Endothelial cell of umbilical vein (primary cell): ENCODE results near the gene RPL18. TPM values are rescaled to one million over a fixed set of nuclear protein-coding genes. Genes with fewer than 3 reads are reported as not detected.

Experiments
- BruUV-seq: library from RNA; stranded (reverse); fragments of 400-500 nt; replicated peaks from 2 replicates; lab custom pipeline; 2021; lab: Mats Ljungman, UMichigan
- CTCF ChIA-PET: fragments of 300-600, 350-600 bp; sonication (Branson Sonifier 250); formaldehyde crosslinking; loops from one replicate; lab custom pipeline; 2021; ENCODE audit warnings: antibody characterized with exemption, inconsistent platforms; lab: Charles Lee
- POLR2A ChIA-PET: fragments of 300-600, 350-600 bp; sonication (Branson Sonifier 250); formaldehyde crosslinking; loops from one replicate; lab custom pipeline; 2021; ENCODE audit warnings: antibody characterized with exemption, inconsistent platforms; lab: Charles Lee
- DNase-seq: peaks from one replicate; pipeline ENCODE4 v3.0.0-alpha.2; 2011; ENCODE audit warnings: low read depth, low spot score
- FAIRE-seq: peaks from 2 replicates; lab custom pipeline; 2011; peaks lifted over from hg19 to GRCh38; lab: Jason Lieb, UNC
- H2AFZ ChIP-seq: 2 replicates; pipeline ENCODE4 v1.6.0; 2012; ENCODE audit warnings: low read depth, low read length, control low read depth, inconsistent platforms
- H3K27ac ChIP-seq: 2 replicates; pipeline ENCODE4 v1.5.1; 2011; ENCODE audit warnings: low read depth, mild to moderate bottlenecking, control low read depth, low read length, moderate library complexity; ENCODE audit not compliant: insufficient read depth
- H3K27me3 ChIP-seq, 2 experiments: 2 replicates each; pipeline versions ENCODE4 v1.6.0 to v1.6.1; 2011; ENCODE audit warnings: low read length in 2 of 2, mixed read lengths in 1 of 2; ENCODE audit not compliant: control insufficient read depth in 2 of 2, insufficient read depth in 2 of 2
- H3K36me3 ChIP-seq, 2 experiments: 2 replicates in 1 of 2; 3 replicates in 1 of 2; pipeline ENCODE4 v1.5.1; 2011; ENCODE audit warnings: low read length in 2 of 2, mild to moderate bottlenecking in 1 of 2, moderate library complexity in 1 of 2; ENCODE audit not compliant: control insufficient read depth in 2 of 2, insufficient read depth in 2 of 2; ENCODE audit errors: extremely low read depth in 1 of 2
- H3K4me1 ChIP-seq: 3 replicates; pipeline ENCODE4 v1.5.1; 2011; ENCODE audit warnings: mild to moderate bottlenecking, low read length; ENCODE audit not compliant: control insufficient read depth, insufficient read depth; ENCODE audit errors: extremely low read depth
- H3K4me2 ChIP-seq: 2 replicates; pipeline ENCODE4 v1.6.1; 2011; ENCODE audit warnings: low read length, control low read depth, mixed read lengths; ENCODE audit not compliant: insufficient read depth
- H3K4me3 ChIP-seq, 3 experiments: fragments of 200-600 bp in 1 of 3; sonication (generic), shearing (Covaris generic) in 1 of 3; replicated peaks in 1 of 3; 2 replicates each; pipeline ENCODE4 v1.5.1; 2011 to 2016; ENCODE audit warnings: control low read depth in 3 of 3, low read length in 3 of 3, mild to moderate bottlenecking in 2 of 3, inconsistent platforms in 1 of 3, low read depth in 1 of 3, moderate library complexity in 1 of 3; ENCODE audit not compliant: insufficient read depth in 1 of 3
- H3K79me2 ChIP-seq: 2 replicates; pipeline ENCODE4 v1.6.0; 2012; ENCODE audit warnings: low read length, inconsistent platforms; ENCODE audit not compliant: control insufficient read depth, insufficient read depth
- H3K9ac ChIP-seq: replicated peaks from 2 replicates; pipeline ENCODE3; 2011; ENCODE audit warnings: low read length, control low read depth; ENCODE audit not compliant: insufficient read depth; ENCODE audit errors: extremely low read depth
- H3K9me1 ChIP-seq: replicated peaks from 3 replicates; pipeline ENCODE4 v1.6.0; 2011; ENCODE audit warnings: mild to moderate bottlenecking, low read length; ENCODE audit not compliant: control insufficient read depth, insufficient read depth; ENCODE audit errors: extremely low read depth
- H3K9me3 ChIP-seq: replicated peaks from 2 replicates; pipeline ENCODE4 v1.5.1; 2012; ENCODE audit warnings: low read length, inconsistent platforms; ENCODE audit not compliant: control insufficient read depth, insufficient read depth
- H4K20me1 ChIP-seq: replicated peaks from 2 replicates; pipeline ENCODE3; 2011; ENCODE audit warnings: mild to moderate bottlenecking, low read length; ENCODE audit not compliant: control insufficient read depth, insufficient read depth; ENCODE audit errors: extremely low read depth
- POLR2AphosphoS5 ChIP-seq: IDR thresholded peaks from 2 replicates; pipeline ENCODE4 v1.6.1; 2012; ENCODE audit warnings: low read depth, mild to moderate bottlenecking, control low read depth, low read length, moderate library complexity; ENCODE audit not compliant: insufficient read depth
- dilution Hi-C: fragments of 300-500 bp; cut with MboI; formaldehyde crosslinking; loops from one replicate; pipeline ENCODE4 v1.15.0; 2019; ENCODE audit warnings: low sequenced_read_pairs; ENCODE audit not compliant: extremely low pct_ligation_motif_present
- intact Hi-C: fragments of 100-400 bp; cut with micrococcal nuclease; formaldehyde crosslinking; loops from one replicate; pipeline ENCODE4 v1.10.0; 2022
- polyA plus RNA-seq, 4 experiments: library from polyadenylated mRNA; depleted of rRNA in 3 of 4; stranded (reverse) in 3 of 4; unstranded in 1 of 4; fragments of >200 nt; gene quantifications; 2 replicates each; pipeline versions ENCODE4 v1.2.1 to v1.2.3, GENCODE V29; 2011 to 2012; ENCODE audit warnings: missing spikeins in 1 of 4
- total RNA-seq: library from RNA; stranded (reverse); gene quantifications from 2 replicates; pipeline ENCODE4 v1.2.3, GENCODE V29; 2021
- TF ChIP-seq, protein P1 (sequence below), 2 donors: IDR thresholded peaks; 1 replicate in 1 of 2; 2 replicates in 1 of 2; pipeline ENCODE4 v1.5.1; 2011; ENCODE audit warnings: low read length in 2 of 2, mild to moderate bottlenecking in 2 of 2, moderate library complexity in 2 of 2, control low read depth in 1 of 2, inconsistent platforms in 1 of 2, low read depth in 1 of 2; ENCODE audit not compliant: insufficient read depth in 1 of 2; ENCODE audit errors: extremely low read depth in 1 of 2

RPL18 gene
- total and polyA plus RNA-seq, 2 donors (not counting 3 experiments of a cell fraction or from before 2014, with no cell fraction given) = 1,407 to 2,154 TPM

DNA sequence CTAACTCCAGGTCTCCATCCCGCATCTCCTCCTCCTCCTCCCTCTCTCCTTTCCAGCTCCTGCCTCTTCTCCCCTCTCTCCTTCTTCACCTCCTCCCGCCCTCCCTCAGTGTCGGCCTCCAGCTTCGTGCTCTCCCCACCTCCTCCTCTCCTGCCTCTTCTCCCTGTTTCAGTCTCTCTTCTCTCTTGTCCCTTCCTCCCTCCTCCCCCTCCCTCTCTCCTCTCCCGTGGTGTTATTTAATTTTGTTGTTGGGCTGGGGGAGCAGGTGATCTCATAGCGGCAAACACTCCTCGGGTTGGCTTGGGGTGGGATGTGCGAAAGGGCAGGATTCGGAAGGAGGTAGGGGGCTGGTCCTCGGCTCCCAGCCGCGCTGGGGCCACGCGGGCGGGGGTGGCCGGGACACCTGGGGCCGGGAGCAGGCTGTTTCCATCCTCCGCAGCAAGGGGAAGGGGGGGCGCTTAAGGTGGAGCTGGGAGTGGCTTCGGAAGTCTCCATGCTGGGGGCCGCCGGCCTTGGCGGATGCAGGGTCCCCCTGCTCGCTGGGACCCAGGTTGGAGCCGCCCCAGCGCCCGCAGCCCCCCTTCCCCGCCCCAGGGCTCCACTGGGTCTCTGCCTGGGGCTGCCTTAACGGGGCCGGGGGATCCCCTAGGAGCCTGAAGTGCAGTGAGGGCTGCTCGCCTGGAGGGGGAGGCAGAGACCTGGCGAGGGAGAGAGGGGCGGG lies 27.2 kb upstream of the RPL18 start, which contains the start of gene CA11:
Gene CA11, minus strand, starts transcription at position 187 of the 721 bp plus-strand sequence. CDS start 555 bp downstream, outside the sequence.
- TF ChIP-seq, protein P1, sequence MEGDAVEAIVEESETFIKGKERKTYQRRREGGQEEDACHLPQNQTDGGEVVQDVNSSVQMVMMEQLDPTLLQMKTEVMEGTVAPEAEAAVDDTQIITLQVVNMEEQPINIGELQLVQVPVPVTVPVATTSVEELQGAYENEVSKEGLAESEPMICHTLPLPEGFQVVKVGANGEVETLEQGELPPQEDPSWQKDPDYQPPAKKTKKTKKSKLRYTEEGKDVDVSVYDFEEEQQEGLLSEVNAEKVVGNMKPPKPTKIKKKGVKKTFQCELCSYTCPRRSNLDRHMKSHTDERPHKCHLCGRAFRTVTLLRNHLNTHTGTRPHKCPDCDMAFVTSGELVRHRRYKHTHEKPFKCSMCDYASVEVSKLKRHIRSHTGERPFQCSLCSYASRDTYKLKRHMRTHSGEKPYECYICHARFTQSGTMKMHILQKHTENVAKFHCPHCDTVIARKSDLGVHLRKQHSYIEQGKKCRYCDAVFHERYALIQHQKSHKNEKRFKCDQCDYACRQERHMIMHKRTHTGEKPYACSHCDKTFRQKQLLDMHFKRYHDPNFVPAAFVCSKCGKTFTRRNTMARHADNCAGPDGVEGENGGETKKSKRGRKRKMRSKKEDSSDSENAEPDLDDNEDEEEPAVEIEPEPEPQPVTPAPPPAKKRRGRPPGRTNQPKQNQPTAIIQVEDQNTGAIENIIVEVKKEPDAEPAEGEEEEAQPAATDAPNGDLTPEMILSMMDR (IDR thresholded peaks at IDR 0.05; ENCODE audit: extremely low read depth in 1 of 2, insufficient read depth in 1 of 2, low read depth in 1 of 2, low read length in 2 of 2) = peak; percentile 68 to 89
- TF ChIP-seq POLR2AphosphoS5 = no peak
- DNase-seq (peak; percentile 84), FAIRE-seq (peak; percentile 50)
- Histone ChIP-seq H3K27me3 (peaks cover 0 to 2% of the 10 kb centered on the region in 2 experiments), H3K36me3 (no peaks in the 10 kb centered on the region), H3K9me3 (no peaks in the 10 kb centered on the region), H3K79me2 (no peaks in the 10 kb centered on the region), H3K4me2 (peak within 1 kb of the TSS; percentile 72), H3K27ac (no peak within 1 kb of the TSS), H4K20me1 (no peaks in the 10 kb centered on the region), H3K4me1 (peaks cover 9% of the 10 kb centered on the region), H3K9ac (peak within 1 kb of the TSS; percentile 28), H3K9me1 (no peaks in the 10 kb centered on the region), H3K4me3 (peak within 1 kb of the TSS; percentile 40 to 46 (median 46)), H2AFZ (peak within 1 kb of the TSS; percentile 58)
- CTCF ChIA-PET = interaction anchor here (0.6 to 2.7 kb wide), 25 partner anchors 10 to 324 kb away, joined by 3 to 41 read pairs (median 8); partner anchors contain the start of genes FUT2, HSD17B14, IZUMO1 and NTN5
- dilution Hi-C loops = no loop called here
- BruUV-seq = no TSS peak
- POLR2A ChIA-PET = interaction anchor here (0.6 to 1.7 kb wide), 4 partner anchors 26 to 166 kb away, joined by 3 to 7 read pairs (median 3); partner anchors contain the start of genes IZUMO1, RPL18 and SPHK2
- intact Hi-C loops = loop anchor here (1.0 to 2.0 kb wide), 7 partner anchors 8 to 196 kb away; no protein-coding TSS in a partner anchor
